HEK293T (cell line): ENCODE data around the gene DACH1.

Experiments used
- ARNT ChIP-seq: fragments of 450-650 bp; IDR thresholded peaks from 2 replicates; pipeline ENCODE4 v1.6.1; 2017; ENCODE audit warnings: mild to moderate bottlenecking
- FOXA1 ChIP-seq: fragments of 450-650 bp; IDR thresholded peaks from 2 replicates; pipeline ENCODE4 v1.6.1; 2016; ENCODE audit warnings: mild to moderate bottlenecking
- FOXM1 ChIP-seq: fragments of 450-650 bp; IDR thresholded peaks from 2 replicates; pipeline ENCODE4 v1.6.1; 2017; ENCODE audit warnings: mild to moderate bottlenecking, borderline replicate concordance
- L3MBTL2 ChIP-seq: fragments of 450-650 bp; conservative IDR thresholded peaks from 2 replicates; pipeline ENCODE4 v1.6.1; 2016; ENCODE audit warnings: mild to moderate bottlenecking
- LEF1 ChIP-seq: fragments of 450-650 bp; IDR thresholded peaks from 2 replicates; pipeline ENCODE4 v1.6.1; 2017; ENCODE audit warnings: mild to moderate bottlenecking, borderline replicate concordance
- SUZ12 ChIP-seq: fragments of 450-650 bp; IDR thresholded peaks from 2 replicates; pipeline ENCODE4 v1.6.1; 2016; ENCODE audit warnings: mild to moderate bottlenecking

- TF ChIP-seq FOXM1 = no peak
- TF ChIP-seq ARNT = no peak
- TF ChIP-seq FOXA1 = no peak
- no peak for TF ChIP-seq L3MBTL2
- TF ChIP-seq LEF1 = no peak
- TF ChIP-seq SUZ12 = no peak
These were observed 273.4 kb downstream of the DACH1 start for GRCh38 chr13:71593566-71593965.
